HG03571 (cell line): ENCODE data around the gene PLA2G4E.

Experiments
- ATAC-seq: cut with Tn5 transposase; IDR thresholded peaks from one replicate; pipeline ENCODE4 v1.9.1; 2021; ENCODE audit not compliant: unreplicated experiment

PLA2G4E gene

DNA sequence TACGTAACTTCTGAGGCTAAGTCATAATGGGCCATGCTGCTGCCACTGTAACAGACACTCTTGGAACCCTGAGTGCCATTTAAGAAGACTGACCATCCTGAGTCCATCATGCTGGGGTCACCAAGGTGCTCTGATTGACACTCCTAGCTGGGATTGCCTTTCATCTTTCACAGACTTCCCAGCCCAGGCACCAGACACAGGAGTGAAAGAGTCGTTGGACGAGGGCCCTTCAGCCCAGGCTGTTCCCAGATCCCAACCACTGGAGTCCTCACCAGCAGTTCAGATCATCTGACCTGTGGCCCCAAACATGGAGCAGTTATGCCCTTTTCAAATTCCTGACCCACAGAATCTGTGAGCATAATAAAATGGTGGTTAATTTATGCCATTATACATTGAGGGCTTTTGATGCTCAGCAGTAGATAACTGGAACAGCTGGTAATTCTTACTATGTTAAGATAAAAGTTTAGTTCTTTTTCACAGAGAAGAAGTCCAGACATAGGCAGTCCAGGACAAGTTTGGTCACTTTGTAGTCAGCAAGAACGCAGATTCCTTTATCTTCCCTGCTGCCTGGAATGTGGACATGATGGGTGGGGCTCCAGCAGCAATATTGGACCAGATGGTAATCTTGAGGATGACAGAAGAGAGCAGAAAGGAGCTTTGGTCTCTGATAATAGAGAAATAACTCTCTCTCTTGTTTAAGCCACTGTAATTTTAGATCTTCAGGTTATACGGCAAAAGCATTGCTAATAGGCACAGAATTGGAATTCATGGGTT, 41.2 kb downstream of the PLA2G4E start:
- ATAC-seq: no peak

DNA sequence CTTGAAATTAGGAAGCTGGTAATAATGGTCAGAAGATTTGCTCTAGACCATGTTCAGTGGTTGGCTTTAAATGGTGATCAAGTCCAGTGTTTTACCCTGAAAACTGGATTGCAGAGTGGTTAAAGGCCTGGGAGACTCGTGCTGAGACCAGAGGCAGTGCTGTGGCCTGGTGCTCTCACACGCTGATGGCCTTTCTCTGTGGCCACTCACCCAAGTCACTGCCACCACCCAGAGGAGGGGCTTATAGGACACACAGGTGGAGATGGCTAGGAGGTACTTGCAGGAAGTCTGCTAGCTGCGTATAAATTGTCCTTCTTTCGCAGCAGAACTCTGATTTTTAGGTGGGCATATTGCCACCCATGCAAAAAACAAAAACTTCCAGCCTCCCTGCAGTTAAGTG, 42.3 kb downstream of the PLA2G4E start:
- ATAC-seq: no peak

DNA sequence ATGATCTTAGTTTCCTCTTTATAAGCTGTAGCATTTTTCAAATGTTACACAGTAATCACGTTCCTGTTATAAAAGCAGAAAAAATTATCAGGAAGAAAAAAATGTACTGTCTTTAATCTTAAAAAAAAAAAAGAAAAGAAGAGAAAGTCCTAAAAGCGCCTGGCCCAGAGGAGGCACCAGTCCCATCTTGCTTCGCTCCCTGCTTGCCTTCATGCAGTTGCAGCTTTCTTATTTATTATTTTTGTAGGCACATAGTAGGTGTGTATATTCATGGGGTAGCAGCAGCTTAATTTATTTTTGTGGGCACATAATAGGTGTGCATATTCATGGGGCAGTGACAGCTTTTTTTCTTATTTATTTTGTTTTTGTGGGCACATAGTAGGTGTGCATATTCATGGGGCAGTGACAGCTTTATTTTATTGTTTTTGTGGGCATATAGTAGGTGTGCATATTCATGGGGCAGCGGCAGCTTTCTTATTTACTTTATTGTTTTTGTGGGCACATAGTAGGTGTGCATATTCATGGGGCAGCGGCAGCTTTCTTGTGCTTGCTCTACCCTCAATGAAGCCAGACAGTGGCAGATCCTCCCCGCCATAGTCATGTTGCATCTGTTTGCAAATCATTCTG, 43.0 kb downstream of the PLA2G4E start:
- ATAC-seq: no peak

DNA sequence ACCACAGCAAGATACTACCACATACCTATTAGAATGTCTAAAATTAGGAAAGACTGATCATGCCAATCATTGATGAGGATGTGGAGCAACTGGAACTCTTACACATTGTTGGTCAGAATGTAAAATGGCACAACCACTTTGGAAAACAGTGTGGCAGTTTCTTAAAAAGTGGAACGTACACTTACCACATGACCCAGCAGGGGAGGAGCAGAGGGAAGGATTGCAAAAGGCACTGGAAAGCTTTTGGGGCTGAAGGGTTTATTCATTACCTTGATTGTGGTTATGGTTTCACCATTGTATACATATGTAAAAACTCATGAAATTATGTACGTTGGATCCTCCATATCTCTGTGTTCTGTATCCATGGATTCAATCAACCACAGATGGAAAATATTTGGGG, 45.2 kb downstream of the PLA2G4E start:
- no peak for ATAC-seq

DNA sequence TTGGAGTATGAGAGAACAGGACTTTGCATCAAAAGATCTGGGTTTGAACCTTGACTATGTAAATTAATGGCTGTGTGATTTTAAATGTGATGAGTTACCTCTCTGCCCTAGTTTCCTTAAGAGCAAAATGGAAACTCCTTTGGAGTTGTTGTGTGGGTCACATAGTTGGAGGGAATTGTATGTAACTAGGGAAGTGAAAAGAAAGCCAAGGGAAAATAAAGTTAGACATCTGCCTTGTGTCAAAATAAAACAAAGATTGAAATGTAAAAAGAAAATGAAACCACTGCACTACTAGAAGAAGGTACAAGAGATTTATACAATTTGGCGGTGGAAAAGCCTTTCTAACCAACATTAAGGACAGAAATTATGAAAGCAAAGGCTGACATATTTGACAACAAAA, 46.8 kb downstream of the PLA2G4E start:
- ATAC-seq: no peak

DNA sequence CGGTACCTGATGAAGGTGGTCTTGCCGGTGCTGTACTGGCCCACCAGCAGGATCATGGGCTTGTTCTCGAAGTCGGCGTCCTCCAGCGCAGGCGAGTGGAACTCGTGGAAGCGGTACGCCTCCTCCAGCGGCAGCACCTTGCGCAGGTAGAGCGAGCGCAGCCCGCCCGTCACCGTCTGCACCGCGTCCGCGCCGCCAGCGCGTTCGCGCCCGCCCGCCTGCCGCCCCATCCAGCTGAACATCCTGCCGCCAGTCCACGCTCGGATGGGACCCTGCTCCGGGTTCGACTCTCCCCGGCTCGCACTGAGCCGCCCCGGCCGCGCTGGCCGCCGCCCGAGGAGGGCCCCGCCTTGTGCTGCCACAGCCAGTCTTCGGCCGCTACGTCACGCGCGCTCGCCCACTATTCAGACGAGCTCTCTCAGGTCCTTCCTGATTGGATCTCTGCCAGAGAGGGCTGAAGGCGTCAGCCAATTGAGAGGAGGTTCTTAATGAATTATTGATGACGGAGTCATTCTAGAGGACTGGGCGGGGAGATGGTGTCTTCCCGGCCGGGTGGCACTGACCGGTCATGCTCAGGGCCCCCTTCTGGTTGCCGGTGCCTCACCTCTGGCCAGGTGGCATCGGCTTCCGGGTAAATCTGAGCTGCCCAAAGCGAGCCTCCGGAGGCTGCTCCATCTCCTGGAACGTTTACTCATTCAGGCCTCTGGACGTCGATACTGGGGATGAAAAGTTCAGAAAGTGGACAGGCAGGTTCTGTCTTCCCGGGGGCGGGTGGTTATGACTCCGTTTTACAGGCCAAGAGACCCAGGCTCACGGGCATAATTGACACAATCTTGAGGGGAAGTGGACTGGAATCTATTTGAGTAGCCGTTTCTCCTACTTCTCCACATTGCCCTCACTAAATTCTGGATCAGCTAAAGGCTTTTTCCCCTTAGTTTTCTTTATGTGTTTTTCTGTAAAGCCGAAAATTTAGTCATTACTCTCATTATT, 48.3 kb downstream of the PLA2G4E start, which contains the start of gene EHD4:
TSS of gene EHD4 (minus strand) at position 305 of the 990 bp plus-strand sequence. CDS start at position 242, 63 bp downstream.
- peak; percentile 81 for ATAC-seq

DNA sequence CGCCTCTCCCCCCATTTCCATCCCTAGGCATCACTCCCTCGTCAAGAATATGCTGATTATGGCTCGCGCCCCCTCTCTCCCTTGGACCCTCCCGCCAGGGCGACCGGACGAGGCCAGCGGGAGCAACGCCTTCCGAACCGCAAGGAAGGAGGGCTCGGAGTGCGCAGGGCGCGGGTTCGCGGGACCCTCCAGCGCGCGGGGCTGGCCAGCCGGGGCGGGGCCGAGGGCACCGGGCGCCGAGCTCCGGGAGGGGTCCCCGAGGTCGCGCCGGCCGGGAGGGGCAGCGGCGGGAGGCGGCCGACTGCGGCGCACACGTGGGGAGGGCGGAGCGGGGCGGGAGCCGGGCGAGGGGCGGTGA, 49.0 kb downstream of the PLA2G4E start:
- peak; percentile 10 for ATAC-seq

DNA sequence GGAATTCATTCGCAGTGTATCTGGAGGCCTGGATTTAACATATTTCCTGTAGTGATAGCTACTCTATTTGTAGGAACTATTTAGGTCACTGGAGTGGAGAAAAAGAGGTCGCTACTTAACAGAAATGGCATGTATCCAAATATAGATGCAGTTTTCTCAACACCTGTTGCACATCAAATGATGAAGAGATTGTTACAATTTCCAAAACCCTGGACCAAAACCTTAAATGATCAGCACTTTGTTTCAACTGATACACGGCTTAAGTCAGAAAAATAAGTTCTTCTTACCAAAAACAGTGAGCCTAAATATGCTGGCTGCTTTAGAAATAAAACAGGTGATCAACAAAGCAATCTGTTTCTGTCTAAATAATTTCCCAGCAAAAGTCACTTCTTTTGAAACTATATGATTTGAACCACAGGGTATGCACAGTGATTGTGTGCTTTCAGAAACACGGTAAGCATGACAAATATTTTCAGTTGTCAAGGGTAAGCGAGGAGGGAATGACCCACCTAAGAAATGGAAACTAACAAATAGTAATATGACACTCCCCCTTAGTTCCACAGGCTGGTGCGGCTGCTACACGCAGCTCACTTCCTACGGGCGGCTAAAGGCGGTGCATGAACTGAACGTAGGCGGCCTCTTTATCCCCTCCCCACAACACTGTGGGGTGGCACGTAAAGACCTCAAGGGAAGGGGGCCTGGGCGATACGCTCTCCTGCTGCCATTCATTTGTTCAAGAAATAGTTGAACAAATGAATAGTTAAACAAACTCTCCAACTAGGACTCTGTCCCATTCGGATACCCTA, 49.5 kb downstream of the PLA2G4E start:
- ATAC-seq: peak; percentile 35

DNA sequence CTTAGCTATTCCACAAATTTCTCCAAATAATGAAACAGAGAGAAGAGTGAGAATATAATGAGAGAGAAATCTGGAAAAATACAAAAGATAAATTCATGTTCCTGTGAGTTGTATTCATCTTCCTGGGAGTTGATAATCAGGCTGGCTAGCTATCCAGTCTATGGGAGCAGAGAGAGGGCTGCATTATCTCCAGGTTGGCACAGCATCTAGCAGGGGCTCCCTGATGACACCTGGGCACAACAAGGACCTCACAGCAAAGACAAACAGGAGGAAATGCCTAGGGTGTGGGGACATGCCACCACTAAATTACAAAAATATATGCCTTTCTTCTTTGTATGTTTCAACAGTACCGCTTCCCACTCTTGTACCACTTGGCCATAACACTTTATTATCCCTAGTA, 50.4 kb downstream of the PLA2G4E start:
- ATAC-seq: no peak

DNA sequence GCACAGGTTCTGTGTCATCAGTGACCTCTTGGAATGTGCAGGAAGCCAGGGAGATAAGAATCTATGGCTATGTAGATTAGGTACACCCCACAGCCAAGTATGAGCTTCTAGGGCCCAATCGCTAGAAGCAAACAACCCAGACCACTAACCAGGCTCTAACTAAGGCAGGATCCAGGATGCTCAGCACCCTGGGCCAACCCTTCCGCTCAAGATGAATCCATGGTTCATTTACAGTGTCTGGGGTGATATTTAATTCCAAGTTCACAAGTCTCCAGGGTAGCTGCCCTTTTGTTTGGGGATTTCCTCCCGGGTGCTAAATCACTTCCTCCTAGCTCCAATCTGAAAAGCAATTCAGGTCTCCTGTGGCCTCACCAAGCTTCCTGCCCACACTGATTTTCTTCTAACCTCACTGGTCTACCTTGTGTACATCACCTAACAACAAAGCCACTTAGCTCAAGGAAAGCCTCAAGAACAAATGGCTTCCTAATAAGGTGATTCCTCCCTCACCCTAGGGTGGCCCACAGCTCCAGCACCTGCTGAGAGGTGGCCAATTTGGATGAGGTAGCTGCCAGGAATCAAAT, 50.9 kb downstream of the PLA2G4E start:
- ATAC-seq: no peak

DNA sequence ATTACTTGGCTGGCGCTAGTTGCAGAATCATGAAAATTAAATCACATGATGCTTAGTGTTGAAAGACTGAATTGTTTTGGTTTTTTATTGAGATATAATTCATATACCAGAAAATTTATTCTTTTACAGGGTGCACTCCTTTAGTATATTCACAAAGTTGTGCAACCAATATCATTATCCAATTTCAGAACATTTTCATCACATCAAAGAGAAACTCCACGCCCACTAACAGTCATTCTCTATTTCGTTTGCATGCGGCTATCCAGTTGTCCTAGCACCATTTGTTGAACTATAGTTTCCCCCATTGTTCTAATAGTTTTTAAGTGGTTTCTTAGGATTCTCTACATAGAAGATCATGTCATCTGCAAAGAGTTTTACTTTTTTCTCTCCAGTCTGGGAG, 52.1 kb downstream of the PLA2G4E start:
- ATAC-seq: no peak

DNA sequence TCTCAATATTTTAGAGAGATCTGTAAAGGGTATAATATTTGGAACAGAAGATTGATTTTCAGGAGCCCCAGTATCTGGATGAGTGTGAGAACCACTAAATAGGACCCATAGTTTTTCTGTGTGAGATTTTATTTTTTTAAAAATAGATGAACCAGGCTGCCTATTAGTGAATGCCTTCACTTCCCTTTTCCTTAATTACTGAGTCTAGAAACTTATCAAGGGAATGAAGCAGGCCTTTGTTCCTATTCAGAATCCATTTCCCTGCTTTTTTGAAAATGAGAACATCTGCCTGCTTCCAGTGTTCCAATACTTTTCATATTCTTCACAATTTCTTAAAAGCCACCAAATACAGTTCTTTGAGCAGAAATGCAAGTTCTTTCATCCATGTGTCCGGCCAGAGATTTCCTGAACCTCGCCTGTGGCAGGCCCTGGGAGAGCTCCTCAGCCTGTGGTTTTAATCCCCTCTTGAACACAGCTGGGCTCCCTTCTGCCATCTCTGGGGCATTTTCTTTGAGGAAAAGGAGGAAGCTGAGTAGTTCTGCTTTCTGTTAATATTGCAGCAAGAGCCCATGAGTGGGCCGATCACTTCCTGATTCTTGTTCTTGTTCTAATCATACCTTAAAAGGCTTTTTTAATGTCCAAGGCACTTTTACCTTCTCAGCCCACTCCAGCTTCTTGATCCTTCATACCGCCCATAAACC, 53.2 kb downstream of the PLA2G4E start:
- ATAC-seq: no peak

DNA sequence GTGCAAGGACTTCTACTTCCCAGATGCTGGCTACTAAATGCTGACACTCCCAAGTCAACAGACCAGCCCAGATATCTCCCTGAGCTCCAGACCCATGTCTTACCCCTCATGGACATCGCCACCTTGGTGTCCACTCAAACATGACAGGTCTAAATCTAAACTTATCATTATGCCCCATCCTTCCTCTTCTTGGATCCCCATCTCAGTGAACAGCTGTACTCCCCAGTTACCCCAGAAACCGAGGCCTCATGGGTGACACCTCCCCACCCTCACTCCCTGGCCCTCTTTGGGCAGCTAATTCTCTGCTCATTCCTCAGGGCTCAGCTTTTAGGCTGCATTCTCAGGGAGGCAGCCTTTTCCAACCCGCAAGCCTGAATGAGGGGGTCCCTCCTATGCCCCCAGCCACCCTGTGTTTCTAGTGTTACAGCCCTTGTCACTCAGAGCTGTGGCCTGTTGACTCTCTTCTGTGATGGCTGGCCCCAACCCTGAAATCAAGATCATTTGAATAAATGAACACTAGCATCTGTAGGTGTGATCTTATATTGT, 53.8 kb downstream of the PLA2G4E start:
- ATAC-seq: no peak

DNA sequence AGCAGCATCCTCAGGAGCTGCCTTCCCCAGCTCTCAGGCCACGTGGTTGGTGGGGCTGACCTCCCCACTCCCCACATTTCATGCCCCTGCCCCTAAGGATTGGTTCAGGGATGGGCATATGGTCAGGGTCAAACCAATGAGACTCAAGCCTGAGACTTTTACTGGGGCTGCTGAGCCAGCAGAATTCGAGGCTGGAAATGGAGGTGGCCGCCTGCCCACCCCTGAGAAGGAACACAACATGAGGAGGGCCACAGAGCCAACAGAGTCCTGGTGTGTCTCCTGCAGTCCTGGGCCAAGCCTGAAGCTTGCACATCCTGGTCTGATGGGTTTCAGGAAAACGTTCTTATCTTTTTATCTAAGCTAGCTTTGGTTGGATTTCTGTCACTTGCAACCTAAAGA, 54.4 kb downstream of the PLA2G4E start:
- no peak for ATAC-seq

DNA sequence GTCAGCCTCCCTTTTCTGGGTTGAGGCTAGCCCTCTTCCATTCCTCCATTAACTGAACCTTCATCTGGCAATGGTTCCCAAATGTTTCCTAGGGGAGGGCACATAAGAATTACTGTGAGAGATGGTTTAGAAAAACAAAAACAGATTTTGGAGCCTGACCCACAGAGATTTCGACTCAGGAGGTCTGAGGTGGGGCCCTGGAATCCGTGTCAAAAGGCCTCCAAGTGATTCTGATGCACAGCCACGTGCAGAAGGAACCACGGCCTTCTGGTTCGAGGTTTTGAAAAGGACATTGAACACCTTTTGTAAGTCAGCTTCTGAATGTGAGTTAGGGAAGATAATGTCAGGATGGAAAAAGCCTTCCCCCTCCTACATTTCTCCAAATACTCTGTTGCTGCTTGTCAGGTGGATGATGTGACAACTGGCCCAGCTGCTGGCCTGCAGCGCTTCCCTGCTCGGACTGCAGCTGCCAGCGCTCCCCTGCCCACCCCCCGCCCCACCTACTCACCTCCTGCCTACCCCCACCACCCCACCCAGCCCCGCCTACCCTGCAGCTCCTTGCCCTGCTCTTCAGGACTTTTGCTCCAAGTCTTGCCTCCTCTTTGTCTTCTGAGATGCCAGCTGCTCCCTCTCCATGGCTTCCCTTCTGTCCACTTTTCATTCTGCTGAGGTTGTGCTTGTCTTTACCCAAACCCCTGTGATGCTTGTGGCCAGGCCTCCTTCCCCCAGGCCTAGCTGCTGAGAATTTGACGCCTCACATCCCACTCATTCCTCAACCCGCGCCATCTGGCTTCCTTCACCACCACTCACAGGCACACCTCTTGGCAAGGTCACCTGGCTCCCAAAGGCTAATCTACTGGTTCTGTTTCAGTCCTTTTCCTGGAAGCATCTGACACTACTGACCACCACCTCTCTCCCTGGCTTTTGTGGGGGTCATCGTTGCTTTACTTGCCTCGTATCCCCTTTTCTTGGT, 55.1 kb downstream of the PLA2G4E start:
- ATAC-seq: no peak

DNA sequence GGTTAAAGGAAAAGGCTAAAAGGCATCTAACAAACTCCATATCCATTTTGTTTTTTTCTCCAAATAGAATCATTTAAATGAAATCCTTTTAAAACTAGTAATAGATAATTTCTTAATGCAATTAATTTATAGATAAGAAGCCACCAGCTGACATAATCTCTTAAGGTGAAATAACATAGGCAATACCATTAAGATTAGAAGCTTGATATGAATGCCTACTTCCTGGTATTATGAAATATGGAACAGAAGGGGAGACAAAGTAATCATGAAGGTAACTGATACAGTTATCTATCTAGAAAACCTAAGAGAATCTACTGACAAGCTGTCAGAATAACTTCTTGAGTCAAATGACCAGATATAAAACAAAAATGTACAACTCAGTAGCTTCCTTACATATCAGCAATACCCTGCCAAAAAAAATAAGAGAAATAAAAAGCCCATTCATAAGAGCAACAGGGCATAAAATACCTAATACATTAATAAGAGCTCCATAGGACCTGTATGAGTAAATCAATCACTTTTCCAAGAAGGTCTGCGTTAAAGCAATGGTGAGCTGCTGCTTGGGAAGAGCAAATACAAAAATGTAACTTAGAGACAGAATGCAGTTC, 59.1 kb downstream of the PLA2G4E start:
- no peak for ATAC-seq

DNA sequence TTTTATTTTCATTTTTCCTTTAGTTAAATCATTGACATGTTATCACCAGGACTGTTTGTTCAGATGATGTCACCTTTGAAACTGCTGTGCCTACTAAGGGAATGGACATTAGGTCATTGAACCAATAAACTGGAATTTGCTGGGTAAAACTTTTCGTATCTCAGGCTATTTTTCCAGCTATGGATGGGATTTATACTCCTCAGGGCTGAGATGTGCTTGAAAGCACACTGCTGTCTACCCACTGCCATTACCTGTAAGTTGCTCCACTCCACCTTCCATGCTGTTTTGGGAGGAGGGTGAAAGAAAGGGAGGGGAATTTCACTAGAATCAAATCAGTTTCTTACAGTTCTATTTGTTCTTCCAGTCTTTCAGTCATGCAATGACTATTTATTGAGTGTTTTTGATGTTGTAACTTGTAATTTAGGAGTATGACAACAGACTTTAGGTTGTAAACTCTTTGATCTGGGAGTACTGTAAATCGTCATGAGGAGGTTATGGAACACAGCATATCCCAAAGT, 59.8 kb downstream of the PLA2G4E start:
- ATAC-seq: no peak

DNA sequence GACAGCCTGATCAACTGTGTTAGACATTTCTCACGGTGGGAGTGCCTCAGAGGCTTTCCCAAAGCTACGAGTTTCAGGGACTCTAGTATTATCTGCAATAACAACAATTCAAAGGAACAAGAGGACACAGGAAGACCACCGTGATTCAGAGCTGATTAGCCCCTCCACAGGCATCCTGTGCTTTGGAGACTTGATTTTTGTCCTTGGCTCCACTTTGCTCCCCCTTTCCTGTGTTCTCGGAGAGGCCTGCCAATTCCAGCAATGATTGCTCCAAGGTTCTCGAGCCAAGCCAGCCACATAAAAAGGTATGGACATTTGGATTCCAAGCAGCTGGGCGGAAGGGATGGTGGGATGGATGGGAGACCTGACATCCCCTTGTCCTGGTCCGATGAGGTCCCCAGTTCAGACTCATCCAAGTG, 62.8 kb downstream of the PLA2G4E start:
- ATAC-seq: no peak
